HUES48 (cell line): Measurements from ENCODE around the gene EXD3.
A peak's percentile ranks its signal among the peaks of the same experiment; 100 is the strongest.

Experiments
- H3K27ac ChIP-seq: one replicate; pipeline ENCODE4 v1.7.0; 2013; ENCODE audit warnings: low read depth, low read length, inconsistent platforms
- H3K27me3 ChIP-seq: 2 replicates; pipeline ENCODE4 v1.6.1; 2013; ENCODE audit warnings: mild to moderate bottlenecking, low read length; ENCODE audit not compliant: control insufficient read depth, insufficient read depth
- H3K36me3 ChIP-seq: 2 replicates; pipeline ENCODE4 v1.6.1; 2013; ENCODE audit warnings: low read length; ENCODE audit not compliant: control insufficient read depth, insufficient read depth
- H3K4me1 ChIP-seq: 2 replicates; pipeline ENCODE4 v1.6.1; 2013; ENCODE audit warnings: mild to moderate bottlenecking, low read length; ENCODE audit not compliant: control insufficient read depth, insufficient read depth
- H3K4me3 ChIP-seq: 2 replicates; pipeline ENCODE4 v1.5.1; 2013; ENCODE audit warnings: mild to moderate bottlenecking, low read depth, low read length
- H3K9ac ChIP-seq: 2 replicates; pipeline ENCODE4 v1.6.1; 2013; ENCODE audit warnings: mild to moderate bottlenecking, low read depth, low read length, moderate library complexity
- H3K9me3 ChIP-seq: 2 replicates; pipeline ENCODE4 v1.6.1; 2013; ENCODE audit warnings: low read length; ENCODE audit not compliant: control insufficient read depth, insufficient read depth

EXD3 gene

GRCh38 chr9:137457406-137458193 is 34.6 kb upstream of the EXD3 start:
- Histone ChIP-seq H3K4me1 (no peaks in the 10 kb centered on the region; the same call in 1 of the 2 replicates), H3K27ac (no peak overlapping the region), H3K9me3 (no peaks in the 10 kb centered on the region), H3K4me3 (peak overlapping the region; percentile 72; the same call in 1 of the 2 replicates), H3K9ac (no peak overlapping the region), H3K36me3 (peaks cover 25% of the 10 kb centered on the region), H3K27me3 (peaks cover 8% of the 10 kb centered on the region)

- no peaks in the 10 kb centered on the region; the same call in 1 of the 2 replicates for H3K4me1 ChIP-seq
- no peak overlapping the region for H3K27ac ChIP-seq
- H3K9ac ChIP-seq: no peak overlapping the region
- H3K27me3 ChIP-seq: peaks cover 2% of the 10 kb centered on the region; the same call in 1 of the 2 replicates
- no peaks in the 10 kb centered on the region for H3K9me3 ChIP-seq
- H3K36me3 ChIP-seq: peaks cover 25% of the 10 kb centered on the region
- H3K4me3 ChIP-seq: no peak overlapping the region
These were observed 34.0 kb upstream of the EXD3 start for GRCh38 chr9:137456864-137457405.

DNA sequence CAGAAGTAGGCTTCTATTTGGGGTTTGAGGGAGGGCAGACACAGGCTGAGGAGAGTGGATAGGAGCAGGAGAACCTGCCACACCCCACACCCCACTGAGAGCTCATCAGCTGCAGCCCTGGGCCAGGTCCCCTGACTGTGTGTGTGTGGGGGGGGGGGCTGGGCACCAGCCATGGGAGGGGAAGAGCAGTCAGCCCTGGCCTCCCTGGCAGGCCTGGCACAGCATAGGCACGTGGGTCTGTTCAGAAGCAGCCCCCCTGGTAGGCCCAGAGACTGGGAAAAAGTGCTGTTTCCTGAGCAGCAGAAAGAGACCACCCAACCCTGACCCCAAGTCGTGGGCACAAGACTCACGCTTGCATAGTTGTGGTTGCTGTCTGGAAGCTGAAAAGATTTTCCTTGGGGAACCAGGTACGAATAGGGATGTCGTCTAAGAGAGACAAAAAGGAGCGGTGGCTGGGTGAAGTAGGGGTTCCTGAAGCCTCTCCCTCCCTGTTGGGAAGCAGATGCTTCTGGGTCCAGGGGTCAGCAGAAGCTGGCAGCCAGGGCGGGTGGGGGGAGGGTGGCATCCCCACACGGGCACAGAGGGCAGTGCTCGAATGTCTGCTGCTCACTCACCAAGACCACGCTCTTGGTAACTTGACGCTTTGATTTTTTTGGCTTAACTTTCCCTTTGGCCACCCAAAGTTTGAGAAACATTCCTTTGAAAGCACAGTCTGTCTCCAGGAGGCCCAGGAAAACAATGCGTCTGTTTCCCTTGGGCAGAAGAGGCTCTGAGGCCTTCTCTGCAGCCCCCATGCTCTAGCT is 33.3 kb upstream of the EXD3 start:
- H3K9me3 ChIP-seq: no peaks in the 10 kb centered on the region
- peaks cover 25% of the 10 kb centered on the region for H3K36me3 ChIP-seq
- no peaks in the 10 kb centered on the region; the same call in 1 of the 2 replicates for H3K4me1 ChIP-seq
- H3K27me3 ChIP-seq: no peaks in the 10 kb centered on the region
- no peak overlapping the region for H3K9ac ChIP-seq
- H3K27ac ChIP-seq: no peak overlapping the region
- no peak overlapping the region for H3K4me3 ChIP-seq

DNA sequence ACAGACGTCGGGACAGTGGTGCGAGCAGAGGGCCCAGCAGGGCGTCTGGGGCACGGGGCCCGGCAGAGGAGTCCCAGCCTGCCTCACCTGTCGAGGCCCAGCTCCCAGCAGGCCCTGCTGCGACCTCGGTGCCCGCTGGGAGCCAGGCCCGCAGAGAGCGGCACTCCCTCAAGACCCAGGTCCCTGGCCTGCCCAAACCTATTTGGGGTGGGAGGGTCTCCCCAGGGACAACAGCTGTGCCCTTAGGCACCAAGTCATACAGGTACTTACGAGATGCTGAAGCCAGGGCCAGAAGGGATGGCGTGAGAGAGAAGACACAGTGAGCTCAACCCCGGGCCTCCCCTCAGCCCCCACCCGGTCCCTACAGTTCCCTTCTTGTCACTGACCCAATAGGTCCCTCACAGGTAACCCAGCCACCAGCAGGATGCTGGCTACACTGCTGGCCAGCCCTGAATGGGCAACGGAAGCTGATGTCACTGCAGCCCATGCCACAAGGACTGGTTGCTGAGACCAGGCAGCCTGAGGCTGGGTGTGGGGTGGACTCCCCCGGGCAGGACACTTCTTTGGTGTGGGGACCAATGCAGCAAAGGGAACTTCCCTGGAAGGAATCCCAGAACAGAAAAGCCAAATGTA is 32.5 kb upstream of the EXD3 start:
- H3K4me3 ChIP-seq: no peak overlapping the region
- H3K27ac ChIP-seq: no peak overlapping the region
- no peaks in the 10 kb centered on the region for H3K9me3 ChIP-seq
- H3K4me1 ChIP-seq: no peaks in the 10 kb centered on the region; the same call in 1 of the 2 replicates
- H3K9ac ChIP-seq: no peak overlapping the region
- H3K27me3 ChIP-seq: no peaks in the 10 kb centered on the region
- peaks cover 25% of the 10 kb centered on the region for H3K36me3 ChIP-seq

- no peak overlapping the region for H3K27ac ChIP-seq
- no peaks in the 10 kb centered on the region; the same call in 1 of the 2 replicates for H3K4me1 ChIP-seq
- H3K4me3 ChIP-seq: peak overlapping the region; percentile 49; the same call in 1 of the 2 replicates
- peaks cover 29% of the 10 kb centered on the region for H3K36me3 ChIP-seq
- no peaks in the 10 kb centered on the region for H3K9me3 ChIP-seq
- no peaks in the 10 kb centered on the region for H3K27me3 ChIP-seq
- H3K9ac ChIP-seq: no peak overlapping the region; the same call in 1 of the 2 replicates
These were observed 31.8 kb upstream of the EXD3 start for GRCh38 chr9:137454597-137455358.

DNA sequence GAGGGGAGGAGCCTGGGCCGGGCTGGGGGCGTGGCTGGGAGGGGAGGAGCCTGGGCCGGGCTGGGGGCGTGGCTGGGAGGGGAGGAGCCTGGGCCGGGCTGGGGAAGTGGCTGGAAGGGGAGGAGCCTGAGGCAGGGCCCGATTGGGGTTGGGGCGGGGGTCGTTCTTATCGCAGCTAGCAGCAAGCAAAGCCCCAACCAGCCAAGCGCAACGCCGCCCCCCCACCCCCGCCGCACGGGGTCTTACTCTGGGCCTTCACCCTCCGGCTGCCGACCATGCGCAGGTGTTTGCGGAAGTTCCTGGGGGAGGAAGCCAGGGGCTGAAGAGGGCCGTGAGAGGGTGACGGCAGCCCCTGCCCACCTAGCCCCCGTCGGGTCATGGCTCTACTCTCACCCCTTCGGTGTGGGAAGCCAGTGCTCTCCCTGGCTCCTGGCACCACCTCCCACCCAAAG is 31.2 kb upstream of the EXD3 start:
- Histone ChIP-seq H3K9ac (no peak overlapping the region), H3K9me3 (no peaks in the 10 kb centered on the region), H3K27me3 (no peaks in the 10 kb centered on the region), H3K27ac (no peak overlapping the region), H3K36me3 (peaks cover 35% of the 10 kb centered on the region), H3K4me3 (peak overlapping the region; percentile 49; the same call in 1 of the 2 replicates), H3K4me1 (no peaks in the 10 kb centered on the region; the same call in 1 of the 2 replicates)

GRCh38 chr9:137453643-137454081 is 30.7 kb upstream of the EXD3 start:
- no peak overlapping the region for H3K27ac ChIP-seq
- no peak overlapping the region for H3K9ac ChIP-seq
- H3K4me3 ChIP-seq: peak overlapping the region; percentile 51
- H3K9me3 ChIP-seq: no peaks in the 10 kb centered on the region
- H3K4me1 ChIP-seq: no peaks in the 10 kb centered on the region; the same call in 1 of the 2 replicates
- H3K36me3 ChIP-seq: peaks cover 39% of the 10 kb centered on the region
- no peaks in the 10 kb centered on the region for H3K27me3 ChIP-seq

- Histone ChIP-seq H3K4me1 (no peaks in the 10 kb centered on the region; the same call in 1 of the 2 replicates), H3K9ac (no peak overlapping the region), H3K27ac (no peak overlapping the region), H3K27me3 (no peaks in the 10 kb centered on the region), H3K4me3 (peak overlapping the region; percentile 51), H3K36me3 (peaks cover 39% of the 10 kb centered on the region), H3K9me3 (no peaks in the 10 kb centered on the region)
These were observed 30.0 kb upstream of the EXD3 start for GRCh38 chr9:137452761-137453642.

GRCh38 chr9:137452006-137452760 is 29.2 kb upstream of the EXD3 start:
- peaks cover 35% of the 10 kb centered on the region for H3K36me3 ChIP-seq

More at GRCh38 chr9:137452006-137452760, 29.2 kb upstream of the EXD3 start:
- H3K9ac ChIP-seq: no peak overlapping the region
- no peak overlapping the region for H3K4me3 ChIP-seq
- H3K27ac ChIP-seq: no peak overlapping the region
- no peaks in the 10 kb centered on the region for H3K27me3 ChIP-seq
- H3K4me1 ChIP-seq: no peaks in the 10 kb centered on the region; the same call in 1 of the 2 replicates
- H3K9me3 ChIP-seq: no peaks in the 10 kb centered on the region
